K562 (cell line): ENCODE data around the gene CYB5D1. TPM values are rescaled to one million over a fixed set of nuclear protein-coding genes. Genes with fewer than 3 reads are reported as not detected.

Experiments
- ATAC-seq: fragments of 200-7000 bp; cut with Tn5 transposase; 3 replicates; pipeline ENCODE4 v1.9.1; 2020; ENCODE audit warnings: moderate library complexity
- BruUV-seq: library from RNA; stranded (reverse); fragments of 400-500 nt; replicated peaks from 2 replicates; lab custom pipeline; 2021; lab: Mats Ljungman, UMichigan
- CTCF ChIA-PET: fragments of 300-600 bp; formaldehyde crosslinking; extraction: SDS; loops from one replicate; lab custom pipeline; 2021; ENCODE audit warnings: low intra/inter-chr PET ratio; lab: Yijun Ruan, JAX
- POLR2A ChIA-PET: fragments of 300-600, 350-650 bp; sonication (Branson Sonifier 250); formaldehyde crosslinking; extraction: SDS; loops from one replicate; lab custom pipeline; 2021; ENCODE audit warnings: antibody characterized with exemption, inconsistent platforms; lab: Yijun Ruan, JAX
- DNase-seq, 4 experiments: peaks; one replicate each; pipeline versions ENCODE4 v3.0.0 to v3.0.0-alpha.2; 2011 to 2018; ENCODE audit warnings: low spot score in 3 of 4, mixed read lengths in 3 of 4; ENCODE audit errors: extremely low read depth in 1 of 4
- FAIRE-seq: peaks from 2 replicates; lab custom pipeline; 2011; peaks lifted over from hg19 to GRCh38; lab: Jason Lieb, UNC
- H2AFZ ChIP-seq: 2 replicates; pipeline ENCODE4 v1.6.0; 2011; ENCODE audit warnings: low read depth, low read length, control low read depth, inconsistent platforms
- H3K27ac ChIP-seq: fragments of 200-600 bp; 3 replicates; pipeline ENCODE4 v1.8.0; 2011; ENCODE audit warnings: low read depth, mild to moderate bottlenecking, control low read depth, inconsistent platforms, low read length, moderate library complexity, mixed read lengths; ENCODE audit errors: extremely low read depth
- H3K27me3 ChIP-seq, 2 experiments: fragments of 300-600 bp in 1 of 2; 2 replicates in 1 of 2; 3 replicates in 1 of 2; pipeline versions ENCODE4 v1.6.0 to v1.8.0; 2011; ENCODE audit warnings: inconsistent platforms in 2 of 2, low read length in 2 of 2, mild to moderate bottlenecking in 1 of 2, mixed read lengths in 1 of 2, moderate library complexity in 1 of 2; ENCODE audit not compliant: control insufficient read depth in 2 of 2, insufficient read depth in 2 of 2
- H3K36me3 ChIP-seq: fragments of 300-600 bp; 3 replicates; pipeline ENCODE4 v1.8.0; 2011; ENCODE audit warnings: mild to moderate bottlenecking, low read length, inconsistent platforms; ENCODE audit not compliant: control insufficient read depth, insufficient read depth
- H3K4me1 ChIP-seq, 2 experiments: fragments of 200-600 bp in 1 of 2; replicated peaks in 1 of 2; 2 replicates in 1 of 2; 3 replicates in 1 of 2; pipeline versions ENCODE4 v1.5.1 to v1.8.0; 2011; ENCODE audit warnings: inconsistent platforms in 2 of 2, low read length in 2 of 2, mild to moderate bottlenecking in 1 of 2, mixed read lengths in 1 of 2, moderate library complexity in 1 of 2; ENCODE audit not compliant: control insufficient read depth in 2 of 2, insufficient read depth in 2 of 2
- H3K4me2 ChIP-seq: 2 replicates; pipeline ENCODE4 v1.6.1; 2011; ENCODE audit warnings: low read length, control low read depth, inconsistent platforms, mixed read lengths; ENCODE audit not compliant: insufficient read depth
- H3K4me3 ChIP-seq: fragments of 200-600 bp; sonication (generic), shearing (Covaris generic); 2 replicates; pipeline ENCODE4 v1.5.1; 2016; ENCODE audit warnings: control low read depth, inconsistent platforms
- H3K79me2 ChIP-seq: fragments of 200-600 bp; 3 replicates; pipeline ENCODE4 v1.8.0; 2011; ENCODE audit warnings: low read length, inconsistent platforms; ENCODE audit not compliant: control insufficient read depth, insufficient read depth
- H3K9ac ChIP-seq, 2 experiments: 2 replicates each; pipeline versions ENCODE4 v1.6.0 to v1.6.1; 2011; ENCODE audit warnings: low read depth in 2 of 2, low read length in 2 of 2, control low read depth in 1 of 2, inconsistent platforms in 1 of 2, mild to moderate bottlenecking in 1 of 2, mixed read lengths in 1 of 2; ENCODE audit not compliant: insufficient read depth in 1 of 2
- H3K9me1 ChIP-seq: one replicate; pipeline ENCODE4 v1.6.0; 2011; ENCODE audit warnings: inconsistent platforms, mild to moderate bottlenecking, low read length, moderate library complexity; ENCODE audit not compliant: control insufficient read depth, insufficient read depth
- H3K9me3 ChIP-seq: replicated peaks from 2 replicates; pipeline ENCODE4 v1.5.1; 2011; ENCODE audit warnings: low read depth, low read length, inconsistent platforms; ENCODE audit not compliant: control insufficient read depth, insufficient read depth
- H4K20me1 ChIP-seq: replicated peaks from 2 replicates; pipeline ENCODE4 v1.6.1; 2011; ENCODE audit warnings: low read length, inconsistent platforms, mixed read lengths; ENCODE audit not compliant: control insufficient read depth, insufficient read depth
- CBX3 ChIP-seq, 2 experiments: IDR thresholded peaks; 1 replicate in 1 of 2; 2 replicates in 1 of 2; pipeline ENCODE4 v1.6.1; 2012; ENCODE audit warnings: inconsistent platforms in 2 of 2, low read length in 2 of 2, borderline replicate concordance in 1 of 2, control low read depth in 1 of 2
- ELF2 ChIP-seq: fragments of 250-450 bp; sonication (Bioruptor Pico); IDR thresholded peaks from 2 replicates; pipeline ENCODE4 v1.5.0; 2021; ENCODE audit warnings: mild to moderate bottlenecking
- FOXJ2 ChIP-seq: fragments of 200-800 bp; sonication (Bioruptor generic); IDR thresholded peaks from 2 replicates; pipeline ENCODE4 v1.6.1; 2016; ENCODE audit warnings: missing genetic modification characterization, missing compliant biosample characterization
- NCOA6 ChIP-seq: fragments of 450-650 bp; IDR thresholded peaks from 2 replicates; pipeline ENCODE4 v1.6.1; 2017; ENCODE audit warnings: mild to moderate bottlenecking
- NFE2L1 ChIP-seq: fragments of 450-650 bp; IDR thresholded peaks from 2 replicates; pipeline ENCODE4 v1.6.1; 2016; ENCODE audit warnings: missing genetic modification characterization, low read depth, mild to moderate bottlenecking, missing compliant biosample characterization, moderate library complexity, borderline replicate concordance
- NR2F6 ChIP-seq: fragments of 450-650 bp; formaldehyde crosslinking; IDR thresholded peaks from 2 replicates; pipeline ENCODE4 v1.4.0; 2020; ENCODE audit warnings: mild to moderate bottlenecking
- PHF8 ChIP-seq: fragments of 200-600 bp; sonication (generic); IDR thresholded peaks from 2 replicates; pipeline ENCODE4 v1.6.1; 2012; ENCODE audit warnings: mixed run types, mild to moderate bottlenecking, inconsistent platforms, low read length, moderate library complexity, borderline replicate concordance
- RBM22 ChIP-seq: fragments of 200-400 bp; formaldehyde crosslinking; IDR thresholded peaks from 2 replicates; pipeline ENCODE4 v1.6.1; 2018; ENCODE audit warnings: low read length, low read depth; ENCODE audit not compliant: poor library complexity, severe bottlenecking
- RHOXF2B ChIP-seq: fragments of 250-450 bp; sonication (Bioruptor Pico); conservative IDR thresholded peaks from 2 replicates; pipeline ENCODE4 v1.5.1; 2021
- SUPT5H ChIP-seq: fragments of 450-650 bp; IDR thresholded peaks from 2 replicates; pipeline ENCODE4 v1.6.1; 2016
- ZFX ChIP-seq: sonication (generic); formaldehyde crosslinking; IDR thresholded peaks from 2 replicates; pipeline ENCODE4 v1.8.0; 2022; ENCODE audit warnings: mild to moderate bottlenecking, missing genetic modification reagents, moderate library complexity
- ZNF77 ChIP-seq: fragments of 250-450 bp; sonication (Bioruptor Pico); IDR thresholded peaks from 2 replicates; pipeline ENCODE4 v1.5.0; 2020
- WGBS: fragments of 100-300 bp; shearing (Covaris generic); methylation state at CpG from one replicate; pipeline ENCODE4 v1.1.6; 2016; ENCODE audit warnings: low coverage, mixed read lengths; ENCODE audit not compliant: insufficient coverage; ENCODE audit errors: missing lambda C conversion rate; 5-methylcytosine and 5-hydroxymethylcytosine counted together
- in situ Hi-C: fragments of 300-500 bp; cut with MboI; formaldehyde crosslinking; loops from 4 replicates; pipeline ENCODE4 v1.15.0; 2018; ENCODE audit warnings: inconsistent platforms, mixed read lengths
- intact Hi-C: fragments of 100-400 bp; cut with micrococcal nuclease; formaldehyde crosslinking; loops from 2 replicates; pipeline ENCODE4 v1.14.2; 2022
- polyA plus RNA-seq, 8 experiments: library from polyadenylated mRNA; depleted of rRNA in 4 of 8; stranded (reverse) in 5 of 8; unstranded in 3 of 8; fragments of >200 nt; fragmentation: Nextera tagmentation in 2 of 8; fragmentation: Illumina TruSeq in 1 of 8; extraction: Ambion mirVana in 2 of 8; extraction: Trizol in 1 of 8; gene quantifications; 2 replicates each; pipeline versions ENCODE4 v1.2.1 to v1.2.3, GENCODE V29; 2011 to 2014; ENCODE audit warnings: inconsistent platforms in 1 of 8, missing spikeins in 1 of 8
- total RNA-seq, 7 experiments: library from RNA; depleted of rRNA in 6 of 7; stranded (reverse); fragments of >200 nt in 6 of 7; fragmentation: Illumina TruSeq in 2 of 7; extraction: Trizol in 2 of 7; gene quantifications; 2 replicates each; pipeline versions ENCODE4 v1.2.1 to v1.2.3, GENCODE V29; 2011 to 2021; ENCODE audit warnings: low replicate concordance in 1 of 7
- TF ChIP-seq, protein P1 (sequence below): sonication (generic); formaldehyde crosslinking; IDR thresholded peaks from 2 replicates; pipeline ENCODE4 v1.9.0; 2022; ENCODE audit warnings: mild to moderate bottlenecking, missing genetic modification reagents
- TF ChIP-seq, protein P2 (sequence below): fragments of 450-650 bp; IDR thresholded peaks from 2 replicates; pipeline ENCODE4 v1.7.0; 2016; ENCODE audit warnings: borderline replicate concordance

Gene CYB5D1
- total and polyA plus RNA-seq, 9 of the 15 experiments (the other 6 are each of a cell fraction or from before 2014, with no cell fraction given), result 2.4 to 7.9 (median 5.7) TPM

DNA sequence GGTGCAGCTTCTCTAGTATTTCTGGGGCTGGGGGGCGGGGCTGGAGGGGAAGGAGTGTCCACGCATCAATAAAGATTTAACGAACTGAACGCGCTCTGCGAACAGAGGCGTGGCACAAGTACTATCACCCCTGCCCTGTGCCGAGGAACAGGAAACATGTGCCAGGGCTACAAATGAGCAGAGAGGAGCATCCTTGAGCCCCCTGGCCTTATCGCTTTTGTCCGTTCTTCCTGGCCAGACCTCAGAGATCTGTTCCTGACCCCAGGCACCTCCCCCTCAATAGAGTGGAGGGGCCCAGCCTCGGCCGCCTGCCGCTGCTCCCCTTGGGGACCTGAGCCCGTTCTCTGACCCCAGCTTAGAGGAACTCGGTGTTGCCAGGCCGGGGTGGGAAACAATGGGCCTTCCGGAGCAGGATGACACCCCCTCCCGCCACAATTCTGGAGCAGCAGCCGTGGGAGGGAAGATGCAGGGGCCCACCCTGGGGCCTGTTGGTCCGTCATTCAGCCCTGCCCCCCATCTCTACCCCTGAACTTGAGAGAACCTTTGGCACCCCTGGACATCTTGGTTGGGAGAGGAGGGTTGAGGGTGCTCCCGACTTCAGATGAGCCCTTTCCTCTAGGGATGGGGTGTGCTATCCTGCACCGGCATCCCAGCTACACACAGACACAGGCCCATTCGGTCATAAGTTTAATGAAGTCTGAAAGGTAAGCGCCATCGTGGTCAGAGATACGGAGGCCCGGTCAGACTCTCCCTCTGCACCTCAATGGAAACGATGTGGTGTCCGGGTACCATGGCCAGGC, 1.6 kb upstream of the CYB5D1 start (continued):
- peak; percentile 25 for TF ChIP-seq RBM22
- TF ChIP-seq ZFX (CRISPR knock-in tag), result no peak
- TF ChIP-seq, protein P1, sequence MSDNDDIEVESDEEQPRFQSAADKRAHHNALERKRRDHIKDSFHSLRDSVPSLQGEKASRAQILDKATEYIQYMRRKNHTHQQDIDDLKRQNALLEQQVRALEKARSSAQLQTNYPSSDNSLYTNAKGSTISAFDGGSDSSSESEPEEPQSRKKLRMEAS, result peak; percentile 28; the same call in 1 of the 2 replicates

DNA sequence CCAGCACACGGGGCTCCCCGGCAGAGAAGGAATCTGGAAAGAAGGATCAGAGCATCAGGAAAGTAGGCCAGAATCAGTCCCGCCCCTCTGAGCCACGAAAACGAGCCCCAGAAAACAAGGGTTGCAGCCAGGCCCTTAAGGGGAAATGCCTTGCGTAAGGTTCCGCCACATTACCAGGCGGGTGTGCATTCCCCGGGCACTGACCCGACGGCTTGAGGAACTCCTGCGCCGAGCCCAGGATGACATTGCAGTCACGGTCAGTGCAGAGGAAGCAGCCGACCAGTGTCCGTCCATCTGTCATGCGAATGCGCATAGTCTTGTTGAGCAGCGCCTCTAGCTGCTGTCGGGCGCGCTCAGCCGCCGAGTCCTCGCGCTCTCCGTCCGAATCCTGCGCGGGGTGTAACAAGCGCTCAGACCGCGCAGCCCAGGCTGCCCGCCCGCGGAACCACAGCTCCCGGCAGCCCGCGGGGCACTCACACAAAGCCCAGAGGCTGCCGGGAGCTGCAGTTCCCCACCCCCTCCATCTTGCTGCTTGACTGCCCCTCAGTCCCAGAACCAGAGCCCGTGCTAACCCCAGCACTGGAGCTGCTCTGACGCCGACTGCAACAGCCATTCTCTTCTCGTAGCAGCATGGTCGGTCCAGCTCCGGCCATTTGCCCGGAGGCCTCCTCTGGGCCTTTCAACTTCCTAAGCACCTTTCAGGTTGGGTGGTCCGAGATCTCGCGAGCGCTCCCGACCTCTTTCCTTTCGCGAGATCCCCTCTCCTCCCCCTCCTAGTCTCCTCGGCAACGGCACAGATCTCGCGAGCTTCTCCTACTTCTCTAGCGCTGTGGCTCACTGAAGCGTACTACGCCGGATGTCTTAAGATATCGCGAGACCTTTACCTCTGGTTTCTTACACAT, 741 bp upstream of the CYB5D1 start, which contains the start of gene NAA38:
TSS of gene NAA38 (minus strand) at position 749 of the 902 bp plus-strand sequence. CDS start at position 653, 96 bp downstream.
- POLR2A ChIA-PET, result interaction anchor here (0.6 to 2.3 kb wide), 17 partner anchors 9 to 205 kb away, joined by 3 to 14 read pairs (median 4); no protein-coding TSS in a partner anchor
- FAIRE-seq, result peak; percentile 99
- TSS peak; percentile 94 for BruUV-seq
- TF ChIP-seq ELF2 (CRISPR knock-in tag), result peak; percentile 35; the same call in 1 of the 2 replicates
- no peak for TF ChIP-seq NR2F6
- TF ChIP-seq RHOXF2B, result no peak
- TF ChIP-seq, protein P2, sequence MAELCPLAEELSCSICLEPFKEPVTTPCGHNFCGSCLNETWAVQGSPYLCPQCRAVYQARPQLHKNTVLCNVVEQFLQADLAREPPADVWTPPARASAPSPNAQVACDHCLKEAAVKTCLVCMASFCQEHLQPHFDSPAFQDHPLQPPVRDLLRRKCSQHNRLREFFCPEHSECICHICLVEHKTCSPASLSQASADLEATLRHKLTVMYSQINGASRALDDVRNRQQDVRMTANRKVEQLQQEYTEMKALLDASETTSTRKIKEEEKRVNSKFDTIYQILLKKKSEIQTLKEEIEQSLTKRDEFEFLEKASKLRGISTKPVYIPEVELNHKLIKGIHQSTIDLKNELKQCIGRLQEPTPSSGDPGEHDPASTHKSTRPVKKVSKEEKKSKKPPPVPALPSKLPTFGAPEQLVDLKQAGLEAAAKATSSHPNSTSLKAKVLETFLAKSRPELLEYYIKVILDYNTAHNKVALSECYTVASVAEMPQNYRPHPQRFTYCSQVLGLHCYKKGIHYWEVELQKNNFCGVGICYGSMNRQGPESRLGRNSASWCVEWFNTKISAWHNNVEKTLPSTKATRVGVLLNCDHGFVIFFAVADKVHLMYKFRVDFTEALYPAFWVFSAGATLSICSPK, result no peak
- no peak; a peak in 1 of 3 replicates for TF ChIP-seq CBX3 (IDR thresholded peaks at IDR 0.05; ENCODE audit: borderline replicate concordance in 1 of 2, low read length in 2 of 2)
- no peak; the same call in 1 of the 2 replicates for TF ChIP-seq SUPT5H
- TF ChIP-seq ZNF77 (CRISPR knock-in tag), result no peak
- no peak for TF ChIP-seq NCOA6
- TF ChIP-seq FOXJ2 (tag), result no peak
- TF ChIP-seq PHF8, result peak; percentile 62; the same call in 1 of the 2 replicates
- no peak for TF ChIP-seq NFE2L1 (tag)

More for the DNA sequence above, 741 bp upstream of the CYB5D1 start, which contains the start of gene NAA38:
- ATAC-seq (peak; percentile 93), DNase-seq (peak; percentile 78 to 95 (median 84))
- peak within 1 kb of the TSS; percentile 94 for H3K27ac ChIP-seq
- no peaks in the 10 kb centered on the region for H3K27me3 ChIP-seq
- peaks cover 12% of the 10 kb centered on the region for H3K79me2 ChIP-seq
- CTCF ChIA-PET, result interaction anchor here (0.6 to 1.3 kb wide), 2 partner anchors 92 to 114 kb away, joined by 6 read pairs; no protein-coding TSS in a partner anchor
- H3K4me2 ChIP-seq, result peak within 1 kb of the TSS; percentile 93
- peak within 1 kb of the TSS; percentile 65 for H3K4me3 ChIP-seq
- H4K20me1 ChIP-seq, result no peaks in the 10 kb centered on the region
- peak within 1 kb of the TSS; percentile 88 to 94 for H3K9ac ChIP-seq
- H2AFZ ChIP-seq, result peak within 1 kb of the TSS; percentile 99
- intact Hi-C loops, result loop anchor here (1.0 to 10.0 kb wide), 5 partner anchors 19 to 112 kb away; partner anchors contain the start of gene KDM6B
- in situ Hi-C loops, result no loop called here
- H3K9me1 ChIP-seq, result no peaks in the 10 kb centered on the region
- peaks cover 11 to 48% of the 10 kb centered on the region in 2 experiments; a peak in 4 of 5 replicates for H3K4me1 ChIP-seq
- 1% methylated on average over 40 of the region's 64 CpGs for WGBS
- H3K9me3 ChIP-seq, result no peaks in the 10 kb centered on the region
- peaks cover 28% of the 10 kb centered on the region; the same call in 2 of the 3 replicates for H3K36me3 ChIP-seq
